H9 (cell line): ENCODE measurements around the gene GGT1. TPM values are rescaled to one million over a fixed set of nuclear protein-coding genes. Genes with fewer than 3 reads are reported as not detected.

Experiments
- DNase-seq: peaks from one replicate; pipeline ENCODE4 v3.0.0-alpha.2; 2017
- H2AFZ ChIP-seq: one replicate; pipeline ENCODE4 v1.6.1; 2013; ENCODE audit warnings: mild to moderate bottlenecking, low read length, control low read depth, moderate library complexity
- H2AK5ac ChIP-seq: 2 replicates; pipeline ENCODE4 v1.6.1; 2013; ENCODE audit warnings: low read length, control low read depth, mixed read lengths; ENCODE audit not compliant: insufficient read length
- H2BK120ac ChIP-seq: one replicate; pipeline ENCODE4 v1.6.1; 2013; ENCODE audit warnings: low read depth, mild to moderate bottlenecking, low read length, control low read depth, inconsistent platforms; ENCODE audit not compliant: poor library complexity, severe bottlenecking
- H2BK12ac ChIP-seq: 2 replicates; pipeline ENCODE4 v1.6.1; 2013; ENCODE audit warnings: low read length, control low read depth, mixed read lengths, low read depth; ENCODE audit not compliant: insufficient read length
- H2BK15ac ChIP-seq: 2 replicates; pipeline ENCODE4 v1.6.1; 2013; ENCODE audit warnings: low read depth, low read length, control low read depth
- H2BK20ac ChIP-seq: one replicate; pipeline ENCODE4 v1.6.1; 2013; ENCODE audit warnings: low read depth, mild to moderate bottlenecking, low read length, control low read depth, inconsistent platforms; ENCODE audit not compliant: poor library complexity, severe bottlenecking
- H2BK5ac ChIP-seq: 2 replicates; pipeline ENCODE4 v1.6.1; 2013; ENCODE audit warnings: low read length, control low read depth, mixed read lengths; ENCODE audit not compliant: insufficient read length
- H3K14ac ChIP-seq: 2 replicates; pipeline ENCODE4 v1.6.1; 2013; ENCODE audit warnings: low read length, control low read depth; ENCODE audit not compliant: insufficient read depth
- H3K18ac ChIP-seq: 2 replicates; pipeline ENCODE4 v1.6.1; 2013; ENCODE audit warnings: low read depth, mild to moderate bottlenecking, mixed read lengths, low read length, control low read depth; ENCODE audit not compliant: insufficient read length
- H3K23ac ChIP-seq: 2 replicates; pipeline ENCODE4 v1.6.1; 2013; ENCODE audit warnings: low read length, control low read depth, mixed read lengths, low read depth; ENCODE audit not compliant: insufficient read length
- H3K23me2 ChIP-seq: 2 replicates; pipeline ENCODE4 v1.6.1; 2013; ENCODE audit warnings: low read depth, mild to moderate bottlenecking, mixed read lengths, low read length, control low read depth; ENCODE audit not compliant: insufficient read length, poor library complexity, severe bottlenecking
- H3K27ac ChIP-seq: 2 replicates; pipeline ENCODE4 v1.5.1; 2013; ENCODE audit warnings: low read length, control low read depth, mixed read lengths, low read depth; ENCODE audit not compliant: insufficient read length
- H3K27me3 ChIP-seq: 2 replicates; pipeline ENCODE4 v1.6.1; 2013; ENCODE audit warnings: low read length, control low read depth, inconsistent platforms; ENCODE audit not compliant: insufficient read depth
- H3K4ac ChIP-seq: 2 replicates; pipeline ENCODE4 v1.6.1; 2013; ENCODE audit warnings: low read depth, mild to moderate bottlenecking, control low read depth, inconsistent platforms, low read length, moderate library complexity
- H3K4me1 ChIP-seq: 2 replicates; pipeline ENCODE4 v1.6.1; 2013; ENCODE audit warnings: low read length, control low read depth, inconsistent platforms; ENCODE audit not compliant: insufficient read depth
- H3K4me2 ChIP-seq: 2 replicates; pipeline ENCODE4 v1.6.1; 2013; ENCODE audit warnings: low read length, control low read depth, mixed read lengths; ENCODE audit not compliant: insufficient read length, insufficient read depth
- H3K56ac ChIP-seq: 2 replicates; pipeline ENCODE4 v1.6.1; 2013; ENCODE audit warnings: low read depth, mild to moderate bottlenecking, mixed read lengths, low read length, control low read depth; ENCODE audit not compliant: insufficient read length
- H3K79me1 ChIP-seq: 2 replicates; pipeline ENCODE4 v1.6.1; 2013; ENCODE audit warnings: low read depth, mild to moderate bottlenecking, moderate library complexity, low read length, control low read depth, inconsistent platforms; ENCODE audit not compliant: insufficient read depth, poor library complexity, severe bottlenecking
- H3K79me2 ChIP-seq: 2 replicates; pipeline ENCODE4 v1.6.1; 2013; ENCODE audit warnings: low read length, control low read depth, inconsistent platforms; ENCODE audit not compliant: insufficient read depth
- H3K9ac ChIP-seq: 2 replicates; pipeline ENCODE4 v1.6.1; 2013; ENCODE audit warnings: low read length, control low read depth, mixed read lengths; ENCODE audit not compliant: insufficient read length; ENCODE audit errors: extremely low read depth
- H3K9me3 ChIP-seq: one replicate; pipeline ENCODE4 v1.6.1; 2013; ENCODE audit warnings: low read depth, low read length, inconsistent platforms; ENCODE audit not compliant: control insufficient read depth
- H3T11ph ChIP-seq: one replicate; pipeline ENCODE4 v1.6.1; 2013; ENCODE audit warnings: mild to moderate bottlenecking, low read length, control low read depth, inconsistent platforms
- H4K20me1 ChIP-seq: one replicate; pipeline ENCODE4 v1.6.1; 2013; ENCODE audit not compliant: control insufficient read depth, insufficient read length, insufficient read depth
- H4K5ac ChIP-seq: 2 replicates; pipeline ENCODE4 v1.6.1; 2013; ENCODE audit warnings: low read depth, mild to moderate bottlenecking, mixed read lengths, low read length, control low read depth; ENCODE audit not compliant: insufficient read length
- H4K8ac ChIP-seq: replicated peaks from 2 replicates; pipeline ENCODE4 v1.6.1; 2013; ENCODE audit warnings: low read length, control low read depth, mixed read lengths, low read depth; ENCODE audit not compliant: insufficient read length
- H4K91ac ChIP-seq: 2 replicates; pipeline ENCODE4 v1.6.1; 2013; ENCODE audit warnings: low read depth, mild to moderate bottlenecking, moderate library complexity, mixed read lengths, low read length, control low read depth; ENCODE audit not compliant: insufficient read length
- H3K27ac Mint-ChIP-seq, 3 experiments: 2 replicates in 2 of 3; 3 replicates in 1 of 3; pipeline ENCODE4 v1.8.0; 2020 to 2021; ENCODE audit warnings: mixed read lengths in 3 of 3, mild to moderate bottlenecking in 1 of 3, moderate library complexity in 1 of 3
- H3K27me3 Mint-ChIP-seq: 2 replicates; pipeline ENCODE4 v1.8.0; 2021; ENCODE audit warnings: low read depth, mild to moderate bottlenecking, moderate library complexity, mixed read lengths
- H3K36me3 Mint-ChIP-seq, 3 experiments: 2 replicates in 2 of 3; 3 replicates in 1 of 3; pipeline ENCODE4 v1.8.0; 2020 to 2021; ENCODE audit warnings: low read depth in 3 of 3, mixed read lengths in 3 of 3; ENCODE audit not compliant: insufficient read depth in 1 of 3
- H3K4me1 Mint-ChIP-seq, 2 experiments: 2 replicates each; pipeline ENCODE4 v1.8.0; 2020; ENCODE audit warnings: mixed read lengths in 2 of 2
- H3K4me3 Mint-ChIP-seq, 2 experiments: 2 replicates in 1 of 2; 3 replicates in 1 of 2; pipeline ENCODE4 v1.8.0; 2020 to 2021; ENCODE audit warnings: mild to moderate bottlenecking in 2 of 2, mixed read lengths in 2 of 2, moderate library complexity in 1 of 2
- H3K9me3 Mint-ChIP-seq, 2 experiments: 2 replicates in 1 of 2; 3 replicates in 1 of 2; pipeline ENCODE4 v1.8.0; 2020; ENCODE audit warnings: mild to moderate bottlenecking in 2 of 2, mixed read lengths in 2 of 2, moderate library complexity in 1 of 2
- CTCF ChIP-seq: fragments of 200-600 bp; sonication (generic); conservative IDR thresholded peaks from 3 replicates; pipeline ENCODE4 v1.8.0; 2021; ENCODE audit warnings: antibody characterized with exemption, mild to moderate bottlenecking
- WGBS: extraction: QIAGEN DNeasy Blood & Tissue Kit; methylation state at CpG from one replicate; pipeline ENCODE4 v1.1.7; 2013; ENCODE audit warnings: missing lambda C conversion rate, low lambda C conversion rate, mixed read lengths; ENCODE audit not compliant: insufficient read length; ENCODE audit errors: extremely low coverage; 5-methylcytosine and 5-hydroxymethylcytosine counted together
- total RNA-seq: library from RNA; stranded (reverse); gene quantifications from 2 replicates; pipeline ENCODE4 v1.2.1, GENCODE V29; 2021

The GGT1 gene
- total RNA-seq, 1 experiment from 2014 or later = 20.5 TPM

DNA sequence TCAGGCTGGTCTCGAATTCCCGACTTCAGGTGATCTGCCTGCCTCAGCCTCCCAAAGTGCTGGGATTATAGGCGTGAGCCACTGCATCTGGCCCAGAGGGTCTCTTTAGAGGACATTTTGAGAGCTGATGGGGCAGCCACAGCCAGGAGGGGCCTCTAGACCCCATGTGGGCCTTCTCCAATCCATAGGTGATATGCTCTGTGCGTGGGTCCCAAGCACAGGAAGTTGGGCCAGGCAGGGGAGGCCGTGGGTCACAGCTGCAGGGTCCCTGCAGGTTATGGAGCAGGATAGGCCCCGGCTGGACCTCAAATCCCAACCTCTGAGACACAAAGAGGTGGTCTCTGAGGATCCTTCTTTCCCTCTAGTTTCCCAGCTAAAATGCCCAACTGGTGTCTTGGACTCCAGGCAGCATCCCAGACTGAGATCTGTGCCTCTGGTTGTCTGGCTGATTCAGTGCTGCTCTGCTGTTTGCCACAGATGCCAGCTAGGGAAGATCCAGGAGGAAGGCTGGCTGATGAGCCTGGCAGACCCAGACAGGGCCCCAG is 11.6 kb upstream of the GGT1 start:
- no peak overlapping the region for H2BK12ac ChIP-seq
- no peak overlapping the region for H2BK15ac ChIP-seq
- Mint-ChIP-seq H3K4me1 (peaks cover 5 to 26% of the 10 kb centered on the region in 2 experiments), H3K9me3 (no peaks in the 10 kb centered on the region), H3K27ac (no peak overlapping the region), H3K27me3 (no peaks in the 10 kb centered on the region), H3K4me3 (peak overlapping the region; percentile 24 to 54; a peak in 2 of 5 replicates), H3K36me3 (peaks cover 0 to 8% (median 7%) of the 10 kb centered on the region in 3 experiments; a peak in 3 of 7 replicates)
- no peak overlapping the region for H3K23ac ChIP-seq
- no peak overlapping the region for H2BK120ac ChIP-seq
- WGBS = no CpG with 5 or more reads among the region's 6 CpGs
- H3K79me1 ChIP-seq = no peaks in the 10 kb centered on the region
- no peaks in the 10 kb centered on the region for H4K20me1 ChIP-seq
- no peak overlapping the region for H3K4me2 ChIP-seq
- H2BK20ac ChIP-seq = no peak overlapping the region
- no peak overlapping the region for H3K27ac ChIP-seq
- H2AK5ac ChIP-seq = no peak overlapping the region
- no peak overlapping the region for H3T11ph ChIP-seq
- H3K4ac ChIP-seq = no peak overlapping the region
- no peak for DNase-seq
- H2AFZ ChIP-seq = no peak overlapping the region
- H4K8ac ChIP-seq = no peak overlapping the region
- H3K14ac ChIP-seq = no peak overlapping the region
- no peak overlapping the region for H4K91ac ChIP-seq
- no peaks in the 10 kb centered on the region for H3K9me3 ChIP-seq
- H2BK5ac ChIP-seq = no peak overlapping the region
- H4K5ac ChIP-seq = no peak overlapping the region
- no peaks in the 10 kb centered on the region for H3K27me3 ChIP-seq
- no peak overlapping the region for H3K18ac ChIP-seq
- H3K79me2 ChIP-seq = no peaks in the 10 kb centered on the region
- H3K4me1 ChIP-seq = no peaks in the 10 kb centered on the region
- TF ChIP-seq CTCF = no peak
- no peaks in the 10 kb centered on the region for H3K23me2 ChIP-seq
- H3K9ac ChIP-seq = no peak overlapping the region
- no peak overlapping the region for H3K56ac ChIP-seq
